BJ (cell line): ENCODE results near the gene PPP1R3F. TPM values are rescaled to one million over a fixed set of nuclear protein-coding genes. Genes with fewer than 3 reads are reported as not detected.
"Not testable (repeated sequence)": the region's sequence is repeated elsewhere in the genome, so short reads cannot be mapped to it uniquely, and the experiment has no call there.

Experiments used
- CTCF ChIA-PET: fragments of 350-600 bp; formaldehyde crosslinking; extraction: SDS; loops from one replicate; lab custom pipeline; 2021; ENCODE audit warnings: antibody characterized with exemption, inconsistent platforms; lab: Yijun Ruan, JAX
- POLR2A ChIA-PET: fragments of 300-600 bp; sonication (Branson Sonifier 250); formaldehyde crosslinking; extraction: SDS; loops from one replicate; lab custom pipeline; 2021; ENCODE audit warnings: antibody characterized with exemption; lab: Charles Lee
- DNase-seq: peaks from one replicate; pipeline ENCODE4 v3.0.0-alpha.2; 2011; ENCODE audit warnings: low read depth
- H3K27me3 ChIP-seq: 2 replicates; pipeline ENCODE4 v1.6.0; 2011; ENCODE audit warnings: low read length; ENCODE audit not compliant: control insufficient read depth, insufficient read depth
- H3K36me3 ChIP-seq: 2 replicates; pipeline ENCODE4 v1.5.1; 2011; ENCODE audit warnings: low read length; ENCODE audit not compliant: control insufficient read depth, insufficient read depth
- H3K4me3 ChIP-seq: 2 replicates; pipeline ENCODE4 v1.5.1; 2011; ENCODE audit warnings: low read depth, mild to moderate bottlenecking, control low read depth, low read length
- CTCF ChIP-seq: IDR thresholded peaks from 2 replicates; pipeline ENCODE4 v1.5.1; 2011; ENCODE audit warnings: low read depth, mild to moderate bottlenecking, control low read depth, inconsistent platforms, low read length, moderate library complexity; ENCODE audit not compliant: insufficient read depth
- polyA plus RNA-seq: library from polyadenylated mRNA; depleted of rRNA; stranded (reverse); fragments of >200 nt; gene quantifications from 2 replicates; pipeline ENCODE4 v1.2.3, GENCODE V29; 2011; rRNA removed

PPP1R3F gene
- polyA plus RNA-seq, 1 experiment = 3.5 TPM

GRCh38 chrX:49316085-49316484 lies 46.5 kb downstream of the PPP1R3F start:
- Histone ChIP-seq H3K4me3 (no peak overlapping the region), H3K27me3 (no peaks in the 10 kb centered on the region), H3K36me3 (no peaks in the 10 kb centered on the region)
- POLR2A ChIA-PET = no interaction called here
- CTCF ChIA-PET = no interaction called here
- DNase-seq = no peak
- no peak for TF ChIP-seq CTCF

- H3K27me3 ChIP-seq, H3K4me3 ChIP-seq, H3K36me3 ChIP-seq, DNase-seq, POLR2A ChIA-PET, CTCF ChIA-PET: not testable (repeated sequence)
These were observed 52.1 kb downstream of the PPP1R3F start, which contains the start of gene GAGE12J for GRCh38 chrX:49321737-49322136. Gene GAGE12J (plus strand): TSS chrX:49322037. CDS start chrX:49323194, 1,157 bp downstream.

- POLR2A ChIA-PET, DNase-seq, H3K36me3 ChIP-seq, H3K27me3 ChIP-seq, H3K4me3 ChIP-seq, CTCF ChIA-PET: not testable (repeated sequence)
These were observed 52.7 kb downstream of the PPP1R3F start for GRCh38 chrX:49322266-49322665.

GRCh38 chrX:49323735-49324134 lies 54.1 kb downstream of the PPP1R3F start:
- CTCF ChIA-PET, H3K27me3 ChIP-seq, POLR2A ChIA-PET, H3K36me3 ChIP-seq, H3K4me3 ChIP-seq, DNase-seq: not testable (repeated sequence)

- DNase-seq, POLR2A ChIA-PET, H3K4me3 ChIP-seq, H3K36me3 ChIP-seq, H3K27me3 ChIP-seq, CTCF ChIA-PET: not testable (repeated sequence)
These were observed 60.8 kb downstream of the PPP1R3F start for GRCh38 chrX:49330421-49330820.

GRCh38 chrX:49331282-49331681 lies 61.7 kb downstream of the PPP1R3F start, which contains the start of gene GAGE13:
Gene GAGE13 (plus strand): TSS chrX:49331582. CDS start chrX:49332738, 1,156 bp downstream.
- CTCF ChIA-PET, H3K36me3 ChIP-seq, POLR2A ChIA-PET, DNase-seq, H3K4me3 ChIP-seq, H3K27me3 ChIP-seq: not testable (repeated sequence)

- DNase-seq, H3K27me3 ChIP-seq, H3K36me3 ChIP-seq, CTCF ChIA-PET, H3K4me3 ChIP-seq, POLR2A ChIA-PET: not testable (repeated sequence)
These were observed 62.2 kb downstream of the PPP1R3F start for GRCh38 chrX:49331841-49332240.

Other genes starting within 250 kb of the PPP1R3F start
- gene TFE3, start 226.4 kb upstream of the PPP1R3F start, polyA plus RNA-seq = 20.8 and 26.4 TPM in 2 replicates
- gene CCDC120, start 210.8 kb upstream of the PPP1R3F start, polyA plus RNA-seq = 0.49 and 0.96 TPM in 2 replicates
- 41.4 and 48.8 TPM in 2 replicates for gene PRAF2, start 195.8 kb upstream of the PPP1R3F start, polyA plus RNA-seq
- gene WDR45, start 189.9 kb upstream of the PPP1R3F start, polyA plus RNA-seq = 107 and 165 TPM in 2 replicates
- gene GPKOW, start 146.1 kb upstream of the PPP1R3F start, polyA plus RNA-seq = 28.2 and 33.1 TPM in 2 replicates
- gene MAGIX, start 107.0 kb upstream of the PPP1R3F start, polyA plus RNA-seq = 0.45 and 0.67 TPM in 2 replicates
- 217 and 225 TPM in 2 replicates for gene PLP2, start 97.9 kb upstream of the PPP1R3F start, polyA plus RNA-seq
- 4.0 and 6.9 TPM in 2 replicates for gene PRICKLE3, start 83.4 kb upstream of the PPP1R3F start, polyA plus RNA-seq
- 0.07 and 0.10 TPM in 2 replicates for gene SYP, start 69.6 kb upstream of the PPP1R3F start, polyA plus RNA-seq
- 0.01 TPM in 1 of 2 replicates, not detected in the other for gene CACNA1F, start 36.5 kb upstream of the PPP1R3F start, polyA plus RNA-seq
- gene CCDC22, start 34.3 kb upstream of the PPP1R3F start, polyA plus RNA-seq = 9.3 and 13.8 TPM in 2 replicates
- gene FOXP3, start 5.1 kb upstream of the PPP1R3F start, polyA plus RNA-seq = 0.12 and 0.18 TPM in 2 replicates
- gene GAGE10, start 33.9 kb downstream of the PPP1R3F start, polyA plus RNA-seq = not detected in 2 replicates
- gene GAGE12J, start 52.2 kb downstream of the PPP1R3F start, polyA plus RNA-seq = not detected in 2 replicates
- not detected in 2 replicates for gene GAGE13, start 61.8 kb downstream of the PPP1R3F start, polyA plus RNA-seq